ENCODE measurements around the gene ATG9A.
"Not testable (repeated sequence)": the region's sequence is repeated elsewhere in the genome, so short reads cannot be mapped to it uniquely, and the experiment has no call there.

ATG9A gene

GRCh38 chr2:219229305-219230058, at the start of gene ATG9A, which contains the start of gene ANKZF1:
Gene ATG9A (minus strand): TSS chr2:219229636. CDS start chr2:219228024, 1,612 bp downstream.
Gene ANKZF1 (plus strand): TSS chr2:219229806. CDS start chr2:219230258, 452 bp downstream.
- peak; percentile 96 to 98 for DNase-seq (ENCODE audit: low read depth in 2 of 2)

GRCh38 chr2:219278655-219279150, 49.3 kb upstream of the ATG9A start:
- DNase-seq (ENCODE audit: low read depth in 2 of 2): no peak

- DNase-seq (ENCODE audit: low read depth in 2 of 2): peak; percentile 29 to 45
Measured at GRCh38 chr2:219277703-219278654, 48.5 kb upstream of the ATG9A start.

- DNase-seq (ENCODE audit: low read depth in 2 of 2): no peak
Measured at GRCh38 chr2:219274361-219274921, 45.0 kb upstream of the ATG9A start.

GRCh38 chr2:219273937-219274336, 44.5 kb upstream of the ATG9A start:
- no peak for DNase-seq (ENCODE audit: low read depth in 2 of 2)

GRCh38 chr2:219272995-219273394, 43.6 kb upstream of the ATG9A start:
- no peak for DNase-seq (ENCODE audit: low read depth in 2 of 2)

GRCh38 chr2:219272356-219272755, 42.9 kb upstream of the ATG9A start:
- DNase-seq (ENCODE audit: low read depth in 2 of 2): no peak

GRCh38 chr2:219271021-219271420, 41.6 kb upstream of the ATG9A start:
- no peak for DNase-seq (ENCODE audit: low read depth in 2 of 2)

GRCh38 chr2:219270055-219270372, 40.6 kb upstream of the ATG9A start:
- no peak for DNase-seq (ENCODE audit: low read depth in 2 of 2)

GRCh38 chr2:219269362-219270054, 40.1 kb upstream of the ATG9A start:
- no peak for DNase-seq (ENCODE audit: low read depth in 2 of 2)

GRCh38 chr2:219268294-219268693, 38.9 kb upstream of the ATG9A start:
- no peak for DNase-seq (ENCODE audit: low read depth in 2 of 2)

GRCh38 chr2:219266886-219267285, 37.5 kb upstream of the ATG9A start:
- no peak for DNase-seq (ENCODE audit: low read depth in 2 of 2)

- DNase-seq (ENCODE audit: low read depth in 2 of 2): no peak
Measured at GRCh38 chr2:219266232-219266631, 36.8 kb upstream of the ATG9A start.

GRCh38 chr2:219261024-219261855, 31.8 kb upstream of the ATG9A start:
- DNase-seq (ENCODE audit: low read depth in 2 of 2): no peak

- not testable (repeated sequence) for DNase-seq (ENCODE audit: low read depth in 2 of 2)
Measured at GRCh38 chr2:219258942-219259341, 29.5 kb upstream of the ATG9A start.

- DNase-seq (ENCODE audit: low read depth in 2 of 2): peak in 1 of 2 donors; percentile 15
Measured at GRCh38 chr2:219254590-219255201, 25.3 kb upstream of the ATG9A start.

- DNase-seq (ENCODE audit: low read depth in 2 of 2): peak; percentile 80 to 83
Measured at GRCh38 chr2:219253753-219254589, 24.5 kb upstream of the ATG9A start, which contains the start of gene TUBA4A. Gene TUBA4A (minus strand): TSS chr2:219253918. CDS start chr2:219253858, 60 bp downstream.

GRCh38 chr2:219252900-219253752, 23.7 kb upstream of the ATG9A start, which contains the start of gene TUBA4B:
Gene TUBA4B (plus strand): TSS chr2:219253243. CDS start chr2:219253408, 165 bp downstream.
- DNase-seq (ENCODE audit: low read depth in 2 of 2): peak in 1 of 2 donors; percentile 7

Data from stimulated activated CD8-positive, alpha-beta memory T cell treated with anti-CD3 and anti-CD28 coated beads, Interleukin-15, amount 100 ng/mL, for 4 hours (primary cell).